NCI-H226 (cell line): ENCODE results near the gene OR6B1.
A peak's percentile ranks its signal among the peaks of the same experiment; 100 is the strongest.

Experiments used
- DNase-seq: peaks from one replicate; pipeline ENCODE4 v3.0.0-alpha.2; 2015

The OR6B1 gene

GRCh38 chr7:144000020-144000419, at the start of gene OR6B1:
TSS of gene OR6B1 (plus strand) at chr7:144000320. CDS start at chr7:144003997, 3,677 bp downstream.
- no peak for DNase-seq

- no peak for DNase-seq
Measured at GRCh38 chr7:143953421-143953820, 46.7 kb upstream of the OR6B1 start.

- DNase-seq = no peak
Measured at GRCh38 chr7:143954135-143954534, 46.0 kb upstream of the OR6B1 start.

GRCh38 chr7:143954544-143954943, 45.6 kb upstream of the OR6B1 start, which contains the start of gene OR2F1:
TSS of gene OR2F1 (plus strand) at chr7:143954844. CDS start at chr7:143959971, 5,127 bp downstream.
- no peak for DNase-seq

GRCh38 chr7:143958781-143959180, 41.3 kb upstream of the OR6B1 start:
- DNase-seq = no peak

- no peak for DNase-seq
Measured at GRCh38 chr7:143960813-143961610, 39.1 kb upstream of the OR6B1 start.

GRCh38 chr7:143965280-143965679, 34.8 kb upstream of the OR6B1 start:
- no peak for DNase-seq

- no peak for DNase-seq
Measured at GRCh38 chr7:143967398-143967797, 32.7 kb upstream of the OR6B1 start.

GRCh38 chr7:143973870-143974416, 26.2 kb upstream of the OR6B1 start:
- no peak for DNase-seq

GRCh38 chr7:143974459-143974858, 25.7 kb upstream of the OR6B1 start:
- peak; percentile 37 for DNase-seq

GRCh38 chr7:143975617-143976016, 24.5 kb upstream of the OR6B1 start:
- peak; percentile 40 for DNase-seq

GRCh38 chr7:143978585-143978984, 21.5 kb upstream of the OR6B1 start:
- DNase-seq = peak; percentile 10

- DNase-seq = peak; percentile 80
Measured at GRCh38 chr7:143979359-143979758, 20.8 kb upstream of the OR6B1 start.

GRCh38 chr7:143979998-143980397, 20.1 kb upstream of the OR6B1 start:
- peak; percentile 70 for DNase-seq

GRCh38 chr7:143980746-143981510, 19.2 kb upstream of the OR6B1 start:
- DNase-seq = peak; percentile 8

- no peak for DNase-seq
Measured at GRCh38 chr7:143983960-143984359, 16.2 kb upstream of the OR6B1 start.

GRCh38 chr7:143987513-143987912, 12.6 kb upstream of the OR6B1 start:
- DNase-seq = no peak

- DNase-seq = peak; percentile 12
Measured at GRCh38 chr7:143988976-143989745, 11.0 kb upstream of the OR6B1 start.

GRCh38 chr7:143992670-143993069, 7.5 kb upstream of the OR6B1 start:
- no peak for DNase-seq

GRCh38 chr7:143993924-143994323, 6.2 kb upstream of the OR6B1 start:
- DNase-seq = no peak

- no peak for DNase-seq
Measured at GRCh38 chr7:144001543-144001942, 1.4 kb downstream of the OR6B1 start.

- no peak for DNase-seq
Measured at GRCh38 chr7:144004703-144005102, 4.6 kb downstream of the OR6B1 start.
